Keratinocyte (primary cell): Measurements from ENCODE around the gene ZC3H12A. TPM values are rescaled to one million over a fixed set of nuclear protein-coding genes. Genes with fewer than 3 reads are reported as not detected.

Experiments used
- DNase-seq: peaks from one replicate; pipeline ENCODE4 v3.0.0-alpha.2; 2011; ENCODE audit warnings: low read depth, missing footprints, low spot score
- FAIRE-seq: peaks from 2 replicates; lab custom pipeline; 2011; peaks lifted over from hg19 to GRCh38; lab: Jason Lieb, UNC
- H2AFZ ChIP-seq: 2 replicates; pipeline ENCODE4 v1.6.0; 2012; ENCODE audit warnings: low read length, control low read depth, inconsistent platforms; ENCODE audit not compliant: control insufficient read depth
- H3K27ac ChIP-seq: 2 replicates; pipeline ENCODE4 v1.5.1; 2011; ENCODE audit warnings: low read length; ENCODE audit not compliant: control insufficient read depth, insufficient read depth
- H3K27me3 ChIP-seq: 3 replicates; pipeline ENCODE4 v1.6.0; 2011; ENCODE audit warnings: low read length; ENCODE audit not compliant: control insufficient read depth, insufficient read depth; ENCODE audit errors: extremely low read depth
- H3K36me3 ChIP-seq, 2 experiments: 2 replicates in 1 of 2; 3 replicates in 1 of 2; pipeline ENCODE4 v1.5.1; 2011; ENCODE audit warnings: low read length in 2 of 2, mild to moderate bottlenecking in 1 of 2; ENCODE audit not compliant: control insufficient read depth in 2 of 2, insufficient read depth in 2 of 2; ENCODE audit errors: extremely low read depth in 1 of 2
- H3K4me1 ChIP-seq: 3 replicates; pipeline ENCODE4 v1.5.1; 2011; ENCODE audit warnings: low read length; ENCODE audit not compliant: control insufficient read depth, insufficient read depth; ENCODE audit errors: extremely low read depth
- H3K4me2 ChIP-seq: 3 replicates; pipeline ENCODE4 v1.6.0; 2011; ENCODE audit warnings: low read depth, low read length; ENCODE audit not compliant: control insufficient read depth, insufficient read depth; ENCODE audit errors: extremely low read depth
- H3K4me3 ChIP-seq, 3 experiments: fragments of 200-600 bp in 1 of 3; sonication (generic) in 1 of 3; 2 replicates in 2 of 3; 3 replicates in 1 of 3; pipeline ENCODE4 v1.5.1; 2011 to 2016; ENCODE audit warnings: low read length in 3 of 3, mild to moderate bottlenecking in 3 of 3, control low read depth in 2 of 3, inconsistent platforms in 1 of 3, low read depth in 1 of 3, mixed read lengths in 1 of 3, mixed run types in 1 of 3, moderate library complexity in 1 of 3; ENCODE audit not compliant: control insufficient read depth in 2 of 3, insufficient read depth in 2 of 3; ENCODE audit errors: extremely low read depth in 1 of 3
- H3K79me2 ChIP-seq: 2 replicates; pipeline ENCODE4 v1.6.0; 2012; ENCODE audit warnings: low read length; ENCODE audit not compliant: control insufficient read depth, insufficient read depth
- H3K9ac ChIP-seq: 3 replicates; pipeline ENCODE4 v1.6.0; 2011; ENCODE audit warnings: low read length; ENCODE audit not compliant: control insufficient read depth, insufficient read depth; ENCODE audit errors: extremely low read depth
- H3K9me1 ChIP-seq: 3 replicates; pipeline ENCODE4 v1.6.0; 2011; ENCODE audit warnings: low read length; ENCODE audit not compliant: control insufficient read depth, insufficient read depth; ENCODE audit errors: extremely low read depth
- H3K9me3 ChIP-seq: 2 replicates; pipeline ENCODE4 v1.5.1; 2012; ENCODE audit warnings: low read depth, low read length; ENCODE audit not compliant: control insufficient read depth
- H4K20me1 ChIP-seq: 3 replicates; pipeline ENCODE4 v1.6.0; 2011; ENCODE audit warnings: low read length; ENCODE audit not compliant: control insufficient read depth, insufficient read depth; ENCODE audit errors: extremely low read depth
- EZH2 ChIP-seq: IDR thresholded peaks from one replicate; pipeline ENCODE4 v1.6.1; 2012; ENCODE audit warnings: inconsistent platforms, mild to moderate bottlenecking, low read length, moderate library complexity
- dilution Hi-C: fragments of 300-500 bp; cut with MboI; formaldehyde crosslinking; loops from one replicate; pipeline ENCODE4 v1.7.0; 2020; ENCODE audit warnings: low sequenced_read_pairs; ENCODE audit not compliant: extremely low pct_ligation_motif_present
- polyA plus RNA-seq, 5 experiments: library from polyadenylated mRNA; depleted of rRNA in 3 of 5; stranded (reverse) in 3 of 5; stranded (forward) in 1 of 5; unstranded in 1 of 5; fragments of >200 nt; gene quantifications; 1 replicate in 1 of 5; 2 replicates in 3 of 5; 3 replicates in 1 of 5; pipeline versions ENCODE4 v1.2.1 to v1.2.3, GENCODE V29; 2011 to 2012; ENCODE audit warnings: missing spikeins in 2 of 5, low read depth in 1 of 5, low replicate concordance in 1 of 5
- TF ChIP-seq, protein P1 (sequence below), 3 experiments: IDR thresholded peaks in 1 of 3; conservative IDR thresholded peaks in 1 of 3; optimal IDR thresholded peaks in 1 of 3; 2 replicates in 2 of 3; 3 replicates in 1 of 3; pipeline versions ENCODE3 to v1.5.1; 2011; ENCODE audit warnings: low read length in 3 of 3, mild to moderate bottlenecking in 3 of 3, moderate library complexity in 2 of 3, control low read depth in 1 of 3, inconsistent platforms in 1 of 3; ENCODE audit not compliant: insufficient read depth in 2 of 3; ENCODE audit errors: extremely low read depth in 1 of 3

The ZC3H12A gene
- polyA plus RNA-seq, 1 donor (not counting 4 experiments of a cell fraction or from before 2014, with no cell fraction given): 24.4 TPM

- DNase-seq: peak; percentile 95
- Histone ChIP-seq H3K9me1 (peaks cover 4% of the 10 kb centered on the region), H3K36me3 (peaks cover 45 to 77% of the 10 kb centered on the region in 2 experiments), H3K79me2 (peaks cover 75% of the 10 kb centered on the region), H4K20me1 (peaks cover 32% of the 10 kb centered on the region), H3K27me3 (no peaks in the 10 kb centered on the region), H3K9ac (peak overlapping the region; percentile 99), H3K4me2 (peak overlapping the region; percentile 96), H2AFZ (no peak overlapping the region), H3K27ac (peak overlapping the region; percentile 99), H3K4me1 (peaks cover 58% of the 10 kb centered on the region), H3K9me3 (no peaks in the 10 kb centered on the region), H3K4me3 (peak overlapping the region; percentile 57 to 99 (median 94))
- dilution Hi-C loops: no loop called here
- peak; percentile 56 for FAIRE-seq
- TF ChIP-seq, protein P1, sequence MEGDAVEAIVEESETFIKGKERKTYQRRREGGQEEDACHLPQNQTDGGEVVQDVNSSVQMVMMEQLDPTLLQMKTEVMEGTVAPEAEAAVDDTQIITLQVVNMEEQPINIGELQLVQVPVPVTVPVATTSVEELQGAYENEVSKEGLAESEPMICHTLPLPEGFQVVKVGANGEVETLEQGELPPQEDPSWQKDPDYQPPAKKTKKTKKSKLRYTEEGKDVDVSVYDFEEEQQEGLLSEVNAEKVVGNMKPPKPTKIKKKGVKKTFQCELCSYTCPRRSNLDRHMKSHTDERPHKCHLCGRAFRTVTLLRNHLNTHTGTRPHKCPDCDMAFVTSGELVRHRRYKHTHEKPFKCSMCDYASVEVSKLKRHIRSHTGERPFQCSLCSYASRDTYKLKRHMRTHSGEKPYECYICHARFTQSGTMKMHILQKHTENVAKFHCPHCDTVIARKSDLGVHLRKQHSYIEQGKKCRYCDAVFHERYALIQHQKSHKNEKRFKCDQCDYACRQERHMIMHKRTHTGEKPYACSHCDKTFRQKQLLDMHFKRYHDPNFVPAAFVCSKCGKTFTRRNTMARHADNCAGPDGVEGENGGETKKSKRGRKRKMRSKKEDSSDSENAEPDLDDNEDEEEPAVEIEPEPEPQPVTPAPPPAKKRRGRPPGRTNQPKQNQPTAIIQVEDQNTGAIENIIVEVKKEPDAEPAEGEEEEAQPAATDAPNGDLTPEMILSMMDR (optimal IDR thresholded peaks at IDR 0.05 in 1 of 3, IDR thresholded peaks at IDR 0.05 in 1 of 3, conservative IDR thresholded peaks at IDR 0.05 in 1 of 3; ENCODE audit: extremely low read depth in 1 of 3, insufficient read depth in 2 of 3, low read length in 3 of 3): no peak
- no peak for TF ChIP-seq EZH2
Measured at GRCh38 chr1:37479255-37480124, 5.1 kb downstream of the ZC3H12A start.

GRCh38 chr1:37480125-37480466, 5.7 kb downstream of the ZC3H12A start:
- Histone ChIP-seq H3K4me1 (peaks cover 64% of the 10 kb centered on the region), H3K79me2 (peaks cover 70% of the 10 kb centered on the region)

More at GRCh38 chr1:37480125-37480466, 5.7 kb downstream of the ZC3H12A start:
- Histone ChIP-seq H3K36me3 (peaks cover 45 to 76% of the 10 kb centered on the region in 2 experiments), H4K20me1 (peaks cover 34% of the 10 kb centered on the region), H3K4me2 (peak overlapping the region; percentile 96), H3K9me3 (no peaks in the 10 kb centered on the region), H3K27ac (peak overlapping the region; percentile 99), H3K27me3 (no peaks in the 10 kb centered on the region), H3K9ac (peak overlapping the region; percentile 99), H2AFZ (no peak overlapping the region), H3K4me3 (peak overlapping the region; percentile 40 to 66 (median 58)), H3K9me1 (peaks cover 4% of the 10 kb centered on the region)
- peak; percentile 23 for DNase-seq
- FAIRE-seq: no peak
- TF ChIP-seq, protein P1 (optimal IDR thresholded peaks at IDR 0.05 in 1 of 3, IDR thresholded peaks at IDR 0.05 in 1 of 3, conservative IDR thresholded peaks at IDR 0.05 in 1 of 3; ENCODE audit: extremely low read depth in 1 of 3, insufficient read depth in 2 of 3, low read length in 3 of 3): no peak
- TF ChIP-seq EZH2: no peak
- dilution Hi-C loops: no loop called here
